SJCRH30 (cell line): ENCODE measurements around the gene GLG1. TPM values are rescaled to one million over a fixed set of nuclear protein-coding genes. Genes with fewer than 3 reads are reported as not detected.
"Not testable (repeated sequence)": the region's sequence is repeated elsewhere in the genome, so short reads cannot be mapped to it uniquely, and the experiment has no call there.

Experiments used
- DNase-seq, 2 experiments: peaks; one replicate each; pipeline ENCODE4 v3.0.0-alpha.2; 2015 to 2020
- H3K27ac ChIP-seq: fragments of 250-450 bp; sonication (Bioruptor Pico); 2 replicates; pipeline ENCODE4 v1.5.1; 2020; ENCODE audit warnings: mild to moderate bottlenecking, moderate library complexity
- H3K27me3 ChIP-seq: fragments of 250-450 bp; sonication (Bioruptor Pico); 2 replicates; pipeline ENCODE4 v1.5.1; 2020; ENCODE audit warnings: mild to moderate bottlenecking, moderate library complexity
- H3K36me3 ChIP-seq: fragments of 250-450 bp; sonication (Bioruptor Pico); 2 replicates; pipeline ENCODE4 v1.5.1; 2020; ENCODE audit warnings: mild to moderate bottlenecking, moderate library complexity
- H3K4me1 ChIP-seq: fragments of 250-450 bp; sonication (Bioruptor Pico); 2 replicates; pipeline ENCODE4 v1.5.1; 2020; ENCODE audit warnings: mild to moderate bottlenecking, moderate library complexity
- H3K4me3 ChIP-seq: fragments of 250-450 bp; sonication (Bioruptor Pico); 2 replicates; pipeline ENCODE4 v1.5.1; 2020; ENCODE audit warnings: mild to moderate bottlenecking, moderate library complexity
- H3K9me3 ChIP-seq: fragments of 250-450 bp; sonication (Bioruptor Pico); replicated peaks from 2 replicates; pipeline ENCODE4 v1.5.1; 2020; ENCODE audit warnings: mild to moderate bottlenecking, moderate library complexity
- total RNA-seq: library from RNA; depleted of rRNA; stranded (reverse); fragments of >200 nt; shearing (Covaris generic); gene quantifications from 2 replicates; pipeline ENCODE4 v1.2.3, GENCODE V29; 2014

GLG1 gene
- total RNA-seq, 1 experiment from 2014 or later: 45.4 TPM

GRCh38 chr16:74420612-74421481 lies 186.1 kb downstream of the GLG1 start, which contains the start of gene CLEC18B:
Gene CLEC18B, minus strand, starts transcription at chr16:74421478. Its CDS starts 208 bp downstream, at chr16:74421270.
- not testable (repeated sequence) for H3K4me3 ChIP-seq, H3K36me3 ChIP-seq, H3K9me3 ChIP-seq, H3K4me1 ChIP-seq, H3K27me3 ChIP-seq, DNase-seq, H3K27ac ChIP-seq

DNA sequence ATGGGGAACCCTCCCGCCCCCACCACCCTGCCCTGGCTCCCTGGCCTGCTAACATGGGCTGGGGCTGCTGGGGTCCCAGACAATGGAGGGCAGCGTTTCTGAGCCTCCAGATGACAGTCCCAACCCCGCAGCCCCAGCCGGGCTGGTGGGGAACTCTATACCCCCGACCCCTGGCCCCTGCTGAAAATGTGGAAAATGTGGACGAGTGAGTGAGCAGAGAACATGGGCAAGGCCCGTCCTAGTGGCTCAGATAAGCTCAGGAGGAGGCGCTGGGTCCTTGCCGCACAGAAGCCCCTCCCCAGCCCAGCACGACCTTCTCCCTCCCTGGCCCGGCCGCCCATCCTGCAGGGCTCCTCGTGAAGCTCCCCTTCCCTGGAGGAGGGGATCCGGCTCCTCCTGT lies 187.1 kb downstream of the GLG1 start:
- H3K4me3 ChIP-seq, H3K27me3 ChIP-seq, H3K27ac ChIP-seq, H3K36me3 ChIP-seq, H3K9me3 ChIP-seq, DNase-seq, H3K4me1 ChIP-seq: not testable (repeated sequence)

- not testable (repeated sequence) for H3K4me1 ChIP-seq, H3K36me3 ChIP-seq, H3K4me3 ChIP-seq, DNase-seq, H3K27ac ChIP-seq, H3K27me3 ChIP-seq, H3K9me3 ChIP-seq
These were observed 189.0 kb downstream of the GLG1 start for GRCh38 chr16:74417897-74418296.

GRCh38 chr16:74413920-74414319 lies 193.0 kb downstream of the GLG1 start:
- not testable (repeated sequence) for DNase-seq, H3K27ac ChIP-seq, H3K4me1 ChIP-seq, H3K9me3 ChIP-seq, H3K36me3 ChIP-seq, H3K27me3 ChIP-seq, H3K4me3 ChIP-seq

DNA sequence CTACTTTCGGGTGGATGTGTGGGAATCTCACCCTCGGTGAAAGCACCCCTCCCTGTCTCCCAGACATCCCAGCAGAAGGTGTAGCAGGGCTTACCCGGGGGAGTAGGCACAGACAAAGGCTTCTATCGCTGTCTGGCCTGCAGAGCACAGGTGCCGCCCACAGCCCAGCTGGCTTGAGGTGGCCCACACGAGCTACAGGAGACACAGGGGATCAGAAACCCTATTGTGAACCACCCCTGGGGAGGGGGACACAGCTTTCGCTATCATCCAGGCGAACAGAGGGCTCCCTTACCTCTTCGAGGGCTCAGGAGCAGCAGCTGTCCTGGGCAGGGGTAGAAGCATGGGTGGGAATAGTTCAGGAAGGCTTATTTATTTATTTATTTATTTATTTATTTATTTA lies 193.4 kb downstream of the GLG1 start:
- not testable (repeated sequence) for H3K4me3 ChIP-seq, H3K27me3 ChIP-seq

DNA sequence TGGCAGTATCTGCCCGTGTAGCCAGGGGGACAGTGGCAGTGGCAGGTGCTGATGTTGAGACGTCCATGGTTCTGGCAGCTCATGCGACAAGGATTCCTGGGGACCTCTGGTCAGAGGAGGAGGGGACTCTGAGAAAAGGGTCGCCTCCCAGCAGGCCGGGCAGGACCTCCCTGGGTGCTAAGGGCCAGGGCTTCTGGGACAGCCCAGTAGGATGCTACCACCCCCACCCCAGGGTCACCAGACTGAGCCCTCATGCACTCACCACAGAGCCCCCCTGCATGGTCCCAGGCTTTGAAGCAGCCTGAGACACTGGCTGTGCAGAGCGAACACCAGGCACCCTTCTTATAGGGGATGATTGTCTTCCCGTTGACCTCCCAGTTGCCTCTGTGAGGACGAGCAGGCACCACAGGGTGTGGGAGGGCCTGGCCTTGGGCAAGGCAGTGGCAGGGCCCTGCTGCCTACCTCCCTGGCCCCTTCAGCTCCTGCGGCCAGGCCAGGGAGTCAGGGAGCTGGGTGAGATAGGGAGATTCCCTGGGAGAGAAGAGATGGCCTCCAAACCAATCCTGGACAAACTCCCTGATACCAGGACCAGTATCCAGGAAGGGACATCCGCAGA lies 194.0 kb downstream of the GLG1 start:
- not testable (repeated sequence) for H3K4me1 ChIP-seq, H3K27me3 ChIP-seq, H3K4me3 ChIP-seq, H3K27ac ChIP-seq, H3K9me3 ChIP-seq, H3K36me3 ChIP-seq, DNase-seq

More for the DNA sequence above, 193.4 kb downstream of the GLG1 start:
- H3K27ac ChIP-seq, H3K9me3 ChIP-seq, DNase-seq, H3K4me1 ChIP-seq, H3K36me3 ChIP-seq: not testable (repeated sequence)

GRCh38 chr16:74412138-74412774 lies 194.7 kb downstream of the GLG1 start:
- H3K4me1 ChIP-seq, DNase-seq, H3K27me3 ChIP-seq, H3K9me3 ChIP-seq, H3K36me3 ChIP-seq, H3K27ac ChIP-seq, H3K4me3 ChIP-seq: not testable (repeated sequence)

DNA sequence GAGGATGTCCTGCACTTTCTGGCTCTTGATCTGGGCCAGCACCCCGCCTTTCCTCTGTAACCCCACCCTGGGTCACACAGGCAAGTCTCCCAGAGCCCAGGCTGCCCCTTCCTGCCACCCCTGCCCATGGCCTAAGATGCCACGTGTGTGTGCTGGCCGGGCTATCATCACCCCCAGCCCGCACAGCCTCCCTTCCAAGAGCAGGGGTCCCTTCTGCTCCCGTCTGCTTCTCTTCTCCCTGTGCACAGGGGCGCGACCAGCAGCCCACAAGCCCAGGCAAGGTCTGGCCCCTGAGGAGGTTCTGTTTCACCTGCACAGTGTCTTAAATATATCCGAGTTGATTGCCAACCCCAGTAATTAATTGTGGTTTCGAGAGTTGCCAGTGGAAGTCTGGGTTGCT lies 195.9 kb downstream of the GLG1 start:
- H3K4me1 ChIP-seq, H3K9me3 ChIP-seq, H3K36me3 ChIP-seq, H3K27me3 ChIP-seq, DNase-seq, H3K4me3 ChIP-seq, H3K27ac ChIP-seq: not testable (repeated sequence)

DNA sequence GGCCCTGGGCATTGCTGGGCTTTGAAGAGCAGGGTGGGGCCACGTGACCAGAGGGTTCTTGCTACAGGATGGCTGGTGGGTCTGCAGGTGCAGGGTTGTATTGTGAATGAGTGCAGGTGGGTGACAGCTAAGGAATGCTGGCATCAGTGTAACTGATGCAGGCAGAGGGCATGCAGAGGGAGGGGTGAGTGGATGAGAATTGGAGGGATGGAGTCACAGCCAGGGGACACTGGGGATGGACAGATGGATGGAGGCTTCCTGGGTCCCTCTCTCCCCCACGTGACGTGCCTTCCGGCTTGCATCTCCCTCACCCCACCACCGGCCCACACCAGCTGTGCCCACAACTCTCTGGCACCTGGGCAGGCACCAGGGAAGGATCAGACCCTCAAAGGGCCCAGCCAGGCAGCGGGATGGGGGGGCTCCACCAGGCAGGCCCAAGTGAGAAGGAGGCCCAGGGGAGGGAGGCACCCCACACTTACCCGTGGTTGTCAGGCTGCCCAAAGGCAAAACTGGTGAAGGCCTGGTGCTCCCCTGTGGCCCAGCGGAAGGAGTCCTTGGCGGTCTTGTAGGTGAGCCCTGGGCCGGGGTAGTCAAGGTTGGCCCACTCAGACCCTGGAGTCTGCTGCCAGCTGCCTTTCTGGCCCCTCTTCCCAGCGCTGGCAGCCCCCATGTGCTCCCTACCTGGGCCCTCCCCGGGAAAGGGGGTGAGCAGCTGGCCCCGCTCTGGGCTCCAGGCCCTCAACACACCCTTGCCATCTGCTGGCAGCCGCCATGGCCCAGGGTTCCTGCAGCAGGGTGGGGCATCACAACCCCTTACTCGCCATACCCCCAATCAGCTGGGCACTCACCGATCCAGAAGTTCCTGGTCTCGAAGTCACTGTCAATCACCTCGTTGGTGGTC lies 196.6 kb downstream of the GLG1 start:
- not testable (repeated sequence) for H3K27me3 ChIP-seq, H3K4me3 ChIP-seq, DNase-seq, H3K27ac ChIP-seq, H3K36me3 ChIP-seq, H3K4me1 ChIP-seq, H3K9me3 ChIP-seq

DNA sequence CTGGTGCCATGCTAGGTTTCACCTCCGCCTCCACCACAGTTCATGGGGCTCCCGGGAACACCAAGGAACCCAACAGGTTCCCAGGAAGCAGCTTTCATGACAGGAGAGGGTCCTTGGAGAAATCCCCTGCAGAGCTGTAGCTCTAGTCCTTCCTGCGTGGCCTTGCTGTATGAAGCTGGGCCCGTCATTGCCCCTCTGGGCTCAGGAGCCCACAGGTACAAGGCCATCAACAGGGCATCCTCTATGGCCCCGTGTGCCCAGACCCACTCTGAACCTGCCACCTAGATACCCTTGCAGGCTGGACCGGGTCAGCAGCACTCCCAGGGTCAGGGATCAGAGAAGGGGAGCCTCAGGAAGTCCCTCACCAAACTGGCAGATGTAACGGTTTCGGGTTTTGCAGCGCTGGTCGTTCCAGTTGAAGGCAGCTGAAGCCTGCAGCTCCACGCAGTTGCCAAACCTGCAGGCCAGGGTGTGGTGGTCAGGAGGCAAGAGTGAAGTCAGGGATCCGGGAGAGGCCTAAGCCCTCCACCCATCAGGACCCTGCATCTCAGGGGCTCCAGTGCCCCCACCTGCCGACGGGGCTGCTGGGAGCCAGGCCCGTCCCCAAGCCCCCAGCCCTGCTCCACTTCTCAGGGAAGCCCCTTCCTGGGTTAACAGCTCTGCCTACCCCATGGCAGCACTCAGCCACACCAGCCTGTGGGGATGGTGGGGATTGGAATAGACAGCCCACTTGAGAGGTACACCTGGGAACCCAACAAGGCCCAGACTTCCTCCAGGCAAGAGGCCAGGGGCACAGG lies 197.5 kb downstream of the GLG1 start:
- not testable (repeated sequence) for DNase-seq, H3K36me3 ChIP-seq, H3K4me1 ChIP-seq, H3K9me3 ChIP-seq, H3K27ac ChIP-seq, H3K4me3 ChIP-seq, H3K27me3 ChIP-seq

GRCh38 chr16:74407362-74407705 lies 199.6 kb downstream of the GLG1 start:
- H3K27ac ChIP-seq, H3K4me1 ChIP-seq, H3K27me3 ChIP-seq, DNase-seq, H3K36me3 ChIP-seq, H3K4me3 ChIP-seq, H3K9me3 ChIP-seq: not testable (repeated sequence)

DNA sequence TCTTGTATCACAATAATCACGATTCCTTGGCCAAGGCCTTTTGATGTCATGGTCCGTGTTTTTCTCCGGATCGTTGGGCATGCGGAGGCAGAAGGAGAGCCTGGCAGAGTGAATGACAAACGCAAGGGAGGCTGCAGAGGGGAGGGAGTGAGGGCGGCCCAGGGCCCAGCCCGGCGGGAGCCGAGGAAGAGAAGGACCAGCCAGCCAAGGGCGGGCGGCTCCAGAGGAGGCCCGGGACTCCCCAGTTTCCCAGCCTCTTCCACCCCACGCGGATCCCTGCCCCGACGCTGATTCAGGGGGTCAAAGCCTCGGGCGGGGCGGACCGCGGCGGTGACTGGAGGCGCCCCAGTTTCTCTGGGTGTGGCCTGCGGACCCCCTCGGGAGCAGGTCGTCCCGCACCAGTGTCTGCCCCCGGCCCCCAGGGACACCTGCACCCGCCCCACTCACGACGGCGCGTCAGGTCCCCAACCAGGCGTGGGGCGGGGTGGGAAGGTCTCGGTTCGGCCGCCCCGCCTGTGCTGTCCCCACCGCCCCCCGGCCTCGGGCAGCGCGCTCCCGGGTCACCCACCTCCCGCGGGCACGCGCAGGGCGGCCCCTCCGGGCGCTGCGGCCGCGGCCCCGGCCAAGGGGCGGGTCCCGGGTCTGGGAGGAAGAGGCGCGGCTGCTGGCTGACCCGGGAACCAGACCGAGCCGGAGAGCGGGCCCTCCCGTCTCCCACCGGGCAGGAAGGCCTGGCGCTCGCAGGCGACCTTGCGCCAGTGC lies 200.1 kb downstream of the GLG1 start:
- H3K9me3 ChIP-seq, H3K27ac ChIP-seq, H3K27me3 ChIP-seq, H3K4me3 ChIP-seq, H3K36me3 ChIP-seq, H3K4me1 ChIP-seq, DNase-seq: not testable (repeated sequence)

- not testable (repeated sequence) for H3K27ac ChIP-seq, H3K4me1 ChIP-seq, H3K27me3 ChIP-seq, H3K4me3 ChIP-seq, H3K36me3 ChIP-seq, DNase-seq, H3K9me3 ChIP-seq
These were observed 202.6 kb downstream of the GLG1 start for GRCh38 chr16:74404148-74404933.
